Small intestine (tissue), 16 donors: ENCODE results near the gene LRRC56. TPM values are rescaled to one million over a fixed set of nuclear protein-coding genes. Genes with fewer than 3 reads are reported as not detected.

Experiments used
- DNase-seq, 2 donors: peaks; one replicate each; pipeline versions ENCODE4 v3.0.0 to v3.0.0-alpha.2; 2013
- FAIRE-seq: peaks from 2 replicates; lab custom pipeline; 2012; peaks lifted over from hg19 to GRCh38; lab: Jason Lieb, UNC
- H3K27ac ChIP-seq, 3 donors: one replicate each; pipeline ENCODE4 v1.5.1; 2013; ENCODE audit warnings: low read length in 2 of 3, mild to moderate bottlenecking in 2 of 3, control low read depth in 1 of 3, inconsistent platforms in 1 of 3, low read depth in 1 of 3, moderate library complexity in 1 of 3
- H3K27me3 ChIP-seq, 3 donors: one replicate each; pipeline ENCODE4 v1.6.1; 2013; ENCODE audit warnings: low read length in 3 of 3, inconsistent platforms in 1 of 3; ENCODE audit not compliant: control insufficient read depth in 3 of 3, insufficient read depth in 3 of 3
- H3K36me3 ChIP-seq, 3 donors: one replicate each; pipeline ENCODE4 v1.6.1; 2013; ENCODE audit warnings: low read length in 3 of 3, inconsistent platforms in 1 of 3, low read depth in 1 of 3, mild to moderate bottlenecking in 1 of 3, moderate library complexity in 1 of 3; ENCODE audit not compliant: control insufficient read depth in 3 of 3, insufficient read depth in 2 of 3
- H3K4me1 ChIP-seq, 3 donors: one replicate each; pipeline ENCODE4 v1.6.1; 2013; ENCODE audit warnings: low read length in 2 of 3, inconsistent platforms in 1 of 3, low read depth in 1 of 3, mild to moderate bottlenecking in 1 of 3, moderate library complexity in 1 of 3; ENCODE audit not compliant: control insufficient read depth in 3 of 3, insufficient read depth in 2 of 3
- H3K4me3 ChIP-seq, 3 donors: one replicate each; pipeline ENCODE4 v1.5.1; 2013; ENCODE audit warnings: low read length in 3 of 3, control low read depth in 1 of 3, inconsistent platforms in 1 of 3, low read depth in 1 of 3, mild to moderate bottlenecking in 1 of 3, moderate library complexity in 1 of 3
- H3K9me3 ChIP-seq, 2 donors: one replicate each; pipeline ENCODE4 v1.6.1; 2013; ENCODE audit warnings: low read depth in 1 of 2, low read length in 1 of 2; ENCODE audit not compliant: control insufficient read depth in 2 of 2, insufficient read depth in 1 of 2
- WGBS, 3 donors: extraction: QIAGEN DNeasy Blood & Tissue Kit; methylation state at CpG; one replicate each; pipeline ENCODE4 v1.1.7; 2013; 5-methylcytosine and 5-hydroxymethylcytosine counted together
- long read RNA-seq, 10 donors: transcript quantifications; one replicate each; lab custom pipeline, GENCODE V29; 2026
- polyA plus RNA-seq, 4 donors: library from polyadenylated mRNA; stranded (reverse) in 3 of 4; unstranded in 1 of 4; fragments of 200-250 nt in 3 of 4; fragments of 120-200 nt in 1 of 4; gene quantifications; one replicate each; pipeline versions ENCODE4 v1.2.1 to v1.2.3, GENCODE V29; 2013
- donor health status: healthy with polysubstance abuse.
- donor health status: control.
- donor health status: control.
- donor health status: Bipolar disorder and iron deficiency.
- donor health status: healthy.

Gene LRRC56
- 1 to 10 TPM in 2 of 4 donors, under 1 TPM in 2; 0.54 to 2.7 (median 1.0) TPM for polyA plus RNA-seq
- long read RNA-seq, donor 1, result 0 reads
- long read RNA-seq, donor 2, result 0 reads
- long read RNA-seq, donor 3, result 0 reads
- long read RNA-seq, donor 4, result 0 reads
- long read RNA-seq, donor 5, result 0 reads
- long read RNA-seq, donor 6, result 0 reads
- long read RNA-seq, donor 7, result 0 reads
- long read RNA-seq, donor 8, result 0 reads
- long read RNA-seq, donor 9, result 0 reads
- long read RNA-seq, donor 10, result 0 reads

GRCh38 chr11:536841-537621 is at the start of gene LRRC56:
Gene LRRC56 (plus strand): TSS chr11:537527. CDS start chr11:540685, 3,158 bp downstream.
- H3K9me3 ChIP-seq, result no peaks in the 10 kb centered on the region
- H3K4me3 ChIP-seq, result peak within 1 kb of the TSS; percentile 19 to 45 (median 37)
- H3K27ac ChIP-seq, result peak within 1 kb of the TSS in 2 of 3 donors; percentile 9 to 84
- FAIRE-seq (no peak), DNase-seq (peak; percentile 84 to 92)
- H3K4me1 ChIP-seq, result peaks cover 0 to 26% (median 4%) of the 10 kb centered on the region in 3 donors
- 2 to 3% (median 2%) methylated on average over 75 to 93 of the region's 93 CpGs for WGBS, 3 donors
- peaks cover 3 to 30% (median 7%) of the 10 kb centered on the region in 3 donors for H3K36me3 ChIP-seq
- H3K27me3 ChIP-seq, result peaks cover 0 to 18% (median 0%) of the 10 kb centered on the region in 3 donors

- H3K36me3 ChIP-seq, result peaks cover 0 to 50% (median 0%) of the 10 kb centered on the region in 3 donors
- H3K9me3 ChIP-seq, result peaks cover 0 to 8% of the 10 kb centered on the region in 2 donors
- no peak overlapping the region for H3K4me3 ChIP-seq
- H3K4me1 ChIP-seq, result no peaks in the 10 kb centered on the region
- 75 to 91% (median 89%) methylated on average over 15 to 22 of the region's 22 CpGs for WGBS, 3 donors
- no peak for DNase-seq
- no peak for FAIRE-seq
- H3K27me3 ChIP-seq, result no peaks in the 10 kb centered on the region
- H3K27ac ChIP-seq, result no peak overlapping the region
Measured at GRCh38 chr11:487571-488021, 49.7 kb upstream of the LRRC56 start.

- FAIRE-seq (no peak), DNase-seq (no peak)
- Histone ChIP-seq H3K36me3 (peaks cover 0 to 55% (median 0%) of the 10 kb centered on the region in 3 donors), H3K4me1 (no peaks in the 10 kb centered on the region), H3K4me3 (no peak overlapping the region), H3K9me3 (peaks cover 0 to 8% of the 10 kb centered on the region in 2 donors), H3K27me3 (no peaks in the 10 kb centered on the region), H3K27ac (no peak overlapping the region)
- 65 to 84% (median 80%) methylated on average over 15 to 25 of the region's 25 CpGs for WGBS, 3 donors
Measured at GRCh38 chr11:488062-488461, 49.3 kb upstream of the LRRC56 start.

- FAIRE-seq, result no peak
- no peak for DNase-seq
- H3K4me3 ChIP-seq, result no peak overlapping the region
- peaks cover 0 to 6% of the 10 kb centered on the region in 2 donors for H3K9me3 ChIP-seq
- H3K4me1 ChIP-seq, result no peaks in the 10 kb centered on the region
- 95 to 96% (median 96%) methylated on average over 18 to 19 of the region's 19 CpGs for WGBS, 3 donors
- H3K36me3 ChIP-seq, result peaks cover 0 to 60% (median 0%) of the 10 kb centered on the region in 3 donors
- H3K27me3 ChIP-seq, result no peaks in the 10 kb centered on the region
- no peak overlapping the region for H3K27ac ChIP-seq
Measured at GRCh38 chr11:488579-488978, 48.7 kb upstream of the LRRC56 start.

GRCh38 chr11:488992-489391 is 48.3 kb upstream of the LRRC56 start:
- H3K4me3 ChIP-seq, result no peak overlapping the region
- H3K27me3 ChIP-seq, result no peaks in the 10 kb centered on the region
- H3K4me1 ChIP-seq, result no peaks in the 10 kb centered on the region
- H3K9me3 ChIP-seq, result peaks cover 0 to 2% of the 10 kb centered on the region in 2 donors
- no peak overlapping the region for H3K27ac ChIP-seq
- DNase-seq, result peak in 1 of 2 donors; percentile 36
- H3K36me3 ChIP-seq, result peaks cover 0 to 63% (median 2%) of the 10 kb centered on the region in 3 donors
- 84 to 88% (median 86%) methylated on average over 15 to 19 of the region's 19 CpGs for WGBS, 3 donors
- no peak for FAIRE-seq

GRCh38 chr11:489610-490185 is 47.6 kb upstream of the LRRC56 start:
- no peaks in the 10 kb centered on the region for H3K27me3 ChIP-seq

GRCh38 chr11:490186-490929 is 47.0 kb upstream of the LRRC56 start:
- DNase-seq (no peak), FAIRE-seq (no peak)
- no peak overlapping the region for H3K4me3 ChIP-seq
- H3K9me3 ChIP-seq, result no peaks in the 10 kb centered on the region
- H3K36me3 ChIP-seq, result peaks cover 6 to 76% (median 8%) of the 10 kb centered on the region in 3 donors
- 94 to 95% (median 94%) methylated on average over 38 of the region's 38 CpGs for WGBS, 3 donors
- H3K27me3 ChIP-seq, result no peaks in the 10 kb centered on the region
- no peaks in the 10 kb centered on the region for H3K4me1 ChIP-seq
- H3K27ac ChIP-seq, result no peak overlapping the region

More at GRCh38 chr11:489610-490185, 47.6 kb upstream of the LRRC56 start:
- Histone ChIP-seq H3K9me3 (no peaks in the 10 kb centered on the region), H3K27ac (no peak overlapping the region), H3K4me3 (no peak overlapping the region), H3K36me3 (peaks cover 4 to 70% (median 5%) of the 10 kb centered on the region in 3 donors), H3K4me1 (no peaks in the 10 kb centered on the region)
- no peak for FAIRE-seq
- no peak for DNase-seq
- 93 to 96% (median 95%) methylated on average over 32 to 37 of the region's 37 CpGs for WGBS, 3 donors

- no peak for FAIRE-seq
- no peak for DNase-seq
- Histone ChIP-seq H3K36me3 (peaks cover 8 to 81% (median 9%) of the 10 kb centered on the region in 3 donors), H3K27me3 (no peaks in the 10 kb centered on the region), H3K27ac (no peak overlapping the region), H3K4me1 (no peaks in the 10 kb centered on the region), H3K4me3 (no peak overlapping the region), H3K9me3 (no peaks in the 10 kb centered on the region)
- 92 to 93% (median 93%) methylated on average over 15 of the region's 15 CpGs for WGBS, 3 donors
Measured at GRCh38 chr11:490930-491260, 46.4 kb upstream of the LRRC56 start.
